MCF 10A (cell line): Measurements from ENCODE around the gene NBEAL2. TPM values are rescaled to one million over a fixed set of nuclear protein-coding genes. Genes with fewer than 3 reads are reported as not detected.

ENCODE experiments used
- BruUV-seq: library from RNA; stranded (reverse); fragments of 400-500 nt; replicated peaks from 2 replicates; lab custom pipeline; 2021; lab: Mats Ljungman, UMichigan
- CTCF ChIA-PET: fragments of 300-600 bp; sonication (Branson Sonifier 250); formaldehyde crosslinking; extraction: SDS; loops from one replicate; lab custom pipeline; 2021; ENCODE audit warnings: antibody characterized with exemption, inconsistent platforms; lab: Yijun Ruan, JAX
- POLR2A ChIA-PET: fragments of 300-600, 350-650 bp; sonication (Branson Sonifier 250); formaldehyde crosslinking; extraction: SDS; loops from one replicate; lab custom pipeline; 2020; ENCODE audit warnings: antibody characterized with exemption, inconsistent platforms; lab: Yijun Ruan, JAX
- DNase-seq: peaks from one replicate; pipeline ENCODE4 v3.0.0-alpha.2; 2018; ENCODE audit not compliant: unreplicated experiment
- H3K27ac Mint-ChIP-seq: one replicate; pipeline ENCODE4 v1.8.0; 2022; ENCODE audit warnings: mild to moderate bottlenecking, low read depth, mixed read lengths; ENCODE audit not compliant: unreplicated experiment
- H3K27me3 Mint-ChIP-seq: one replicate; pipeline ENCODE4 v1.8.0; 2022; ENCODE audit warnings: mixed read lengths; ENCODE audit not compliant: insufficient read depth, unreplicated experiment
- H3K36me3 Mint-ChIP-seq: one replicate; pipeline ENCODE4 v1.8.0; 2022; ENCODE audit warnings: mild to moderate bottlenecking, moderate library complexity, mixed read lengths; ENCODE audit not compliant: insufficient read depth, unreplicated experiment
- H3K4me1 Mint-ChIP-seq: one replicate; pipeline ENCODE4 v1.8.0; 2022; ENCODE audit warnings: mixed read lengths; ENCODE audit not compliant: insufficient read depth, unreplicated experiment
- H3K4me3 Mint-ChIP-seq: one replicate; pipeline ENCODE4 v1.8.0; 2022; ENCODE audit warnings: mild to moderate bottlenecking, moderate library complexity, mixed read lengths; ENCODE audit not compliant: unreplicated experiment
- H3K9me3 Mint-ChIP-seq: one replicate; pipeline ENCODE4 v1.8.0; 2022; ENCODE audit warnings: mixed read lengths; ENCODE audit not compliant: unreplicated experiment
- intact Hi-C: fragments of 100-400 bp; cut with micrococcal nuclease; formaldehyde crosslinking; loops from 2 replicates; pipeline ENCODE4 v1.14.1; 2022
- total RNA-seq: library from RNA; stranded (reverse); gene quantifications from 2 replicates; pipeline ENCODE4 v1.2.3, GENCODE V29; 2022
- TF ChIP-seq, protein P1 (sequence below): fragments of 200-600 bp; IDR thresholded peaks from one replicate; pipeline ENCODE4 v1.8.0; 2022; ENCODE audit warnings: antibody characterized with exemption, mild to moderate bottlenecking; ENCODE audit not compliant: unreplicated experiment

NBEAL2 gene
- total RNA-seq, 1 experiment from 2014 or later, result 14.2 TPM

DNA sequence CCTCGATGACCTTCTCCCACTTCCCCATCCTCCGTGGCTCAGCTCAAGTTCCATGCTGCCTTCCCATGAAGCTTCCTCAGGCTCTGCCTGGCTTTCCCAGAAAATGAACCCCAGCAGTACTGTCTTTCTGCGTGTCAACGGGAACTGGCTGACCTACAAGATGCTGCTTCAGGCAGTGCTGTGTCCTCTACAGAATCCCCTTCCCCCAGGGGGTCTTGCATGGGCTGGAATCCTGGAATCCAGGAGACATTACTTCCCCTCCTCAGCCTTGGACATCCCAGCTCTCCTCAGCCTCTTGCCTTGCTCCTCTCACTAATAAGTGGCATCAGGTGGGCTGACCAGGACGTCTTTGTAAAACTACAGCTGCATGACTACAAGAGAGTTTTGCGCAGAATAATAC, 8.3 kb upstream of the NBEAL2 start:
- no peak for DNase-seq
- intact Hi-C loops, result no loop called here
- H3K4me1 Mint-ChIP-seq, result peaks cover 40% of the 10 kb centered on the region
- peaks cover 56% of the 10 kb centered on the region for H3K36me3 Mint-ChIP-seq
- peak overlapping the region; percentile 7 for H3K27ac Mint-ChIP-seq
- no peak overlapping the region for H3K4me3 Mint-ChIP-seq
- no TSS peak for BruUV-seq
- CTCF ChIA-PET, result no interaction called here
- no peaks in the 10 kb centered on the region for H3K27me3 Mint-ChIP-seq
- H3K9me3 Mint-ChIP-seq, result no peaks in the 10 kb centered on the region
- TF ChIP-seq, protein P1, sequence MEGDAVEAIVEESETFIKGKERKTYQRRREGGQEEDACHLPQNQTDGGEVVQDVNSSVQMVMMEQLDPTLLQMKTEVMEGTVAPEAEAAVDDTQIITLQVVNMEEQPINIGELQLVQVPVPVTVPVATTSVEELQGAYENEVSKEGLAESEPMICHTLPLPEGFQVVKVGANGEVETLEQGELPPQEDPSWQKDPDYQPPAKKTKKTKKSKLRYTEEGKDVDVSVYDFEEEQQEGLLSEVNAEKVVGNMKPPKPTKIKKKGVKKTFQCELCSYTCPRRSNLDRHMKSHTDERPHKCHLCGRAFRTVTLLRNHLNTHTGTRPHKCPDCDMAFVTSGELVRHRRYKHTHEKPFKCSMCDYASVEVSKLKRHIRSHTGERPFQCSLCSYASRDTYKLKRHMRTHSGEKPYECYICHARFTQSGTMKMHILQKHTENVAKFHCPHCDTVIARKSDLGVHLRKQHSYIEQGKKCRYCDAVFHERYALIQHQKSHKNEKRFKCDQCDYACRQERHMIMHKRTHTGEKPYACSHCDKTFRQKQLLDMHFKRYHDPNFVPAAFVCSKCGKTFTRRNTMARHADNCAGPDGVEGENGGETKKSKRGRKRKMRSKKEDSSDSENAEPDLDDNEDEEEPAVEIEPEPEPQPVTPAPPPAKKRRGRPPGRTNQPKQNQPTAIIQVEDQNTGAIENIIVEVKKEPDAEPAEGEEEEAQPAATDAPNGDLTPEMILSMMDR, result no peak
- POLR2A ChIA-PET, result no interaction called here

DNA sequence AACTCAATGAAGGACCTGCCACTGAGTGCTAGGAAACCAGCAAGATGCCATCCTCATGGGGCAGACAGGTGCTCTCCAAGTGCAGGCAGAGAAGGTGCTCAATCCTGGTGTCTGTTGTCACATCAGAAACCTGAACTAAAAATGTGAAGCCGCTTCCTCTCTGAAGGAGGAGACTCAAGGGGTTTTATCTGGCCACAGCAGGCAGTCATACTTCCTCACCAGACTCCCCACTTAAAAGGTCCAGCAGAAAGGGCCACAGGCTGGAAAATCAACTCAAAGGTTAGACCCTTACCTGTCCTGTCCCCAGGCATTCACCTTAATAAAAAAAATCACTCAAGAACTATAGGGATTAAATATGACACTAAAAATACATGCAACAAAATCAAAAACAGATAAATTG, 7.7 kb upstream of the NBEAL2 start:
- ChIA-PET POLR2A (no interaction called here), CTCF (no interaction called here)
- peaks cover 37% of the 10 kb centered on the region for H3K4me1 Mint-ChIP-seq
- no peak overlapping the region for H3K27ac Mint-ChIP-seq
- peaks cover 56% of the 10 kb centered on the region for H3K36me3 Mint-ChIP-seq
- no peak for DNase-seq
- BruUV-seq, result no TSS peak
- H3K9me3 Mint-ChIP-seq, result no peaks in the 10 kb centered on the region
- no peaks in the 10 kb centered on the region for H3K27me3 Mint-ChIP-seq
- intact Hi-C loops, result no loop called here
- no peak overlapping the region for H3K4me3 Mint-ChIP-seq
- TF ChIP-seq, protein P1, result no peak

- H3K9me3 Mint-ChIP-seq, result no peaks in the 10 kb centered on the region
- TF ChIP-seq, protein P1, result no peak
Observed at GRCh38 chr3:46972396-46972795, 7.1 kb upstream of the NBEAL2 start.

DNA sequence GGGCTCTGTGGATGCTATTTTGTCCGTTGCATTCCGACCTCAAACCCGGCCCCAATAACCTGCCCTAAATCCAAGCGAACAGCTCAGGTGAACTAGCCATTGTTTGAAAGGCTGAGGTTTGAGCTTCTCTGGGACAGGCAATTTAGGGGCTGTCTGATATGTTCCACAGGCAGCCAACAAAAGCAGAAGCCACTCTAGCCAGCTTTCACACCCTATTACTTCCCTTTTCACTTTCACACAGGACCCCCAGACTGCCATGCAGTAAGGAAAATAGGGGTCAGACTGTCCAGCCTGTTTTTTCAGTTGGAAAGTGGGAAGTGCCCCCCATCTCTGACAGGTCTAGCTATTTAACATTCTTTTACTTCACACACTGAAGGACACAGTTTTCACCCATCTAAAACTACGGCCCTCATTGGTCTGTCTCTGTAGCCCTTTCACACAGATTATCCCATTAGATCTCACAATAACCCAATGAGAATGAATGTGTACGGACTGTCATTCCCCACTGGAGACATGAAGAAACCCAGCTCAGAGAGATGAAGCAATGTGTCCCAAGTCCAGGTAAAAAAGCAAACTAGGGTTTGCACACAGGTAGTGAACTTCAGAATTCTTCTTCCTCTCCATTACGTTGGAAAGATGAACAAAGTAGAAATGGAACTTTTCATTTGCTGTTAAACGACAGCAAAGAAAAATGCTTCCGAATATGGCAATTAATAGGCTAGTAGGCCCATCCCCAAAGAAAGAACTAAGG, 4.9 kb upstream of the NBEAL2 start:
- Mint-ChIP-seq H3K4me3 (peak overlapping the region; percentile 97), H3K36me3 (peaks cover 54% of the 10 kb centered on the region), H3K27ac (no peak overlapping the region), H3K9me3 (no peaks in the 10 kb centered on the region), H3K4me1 (peaks cover 38% of the 10 kb centered on the region), H3K27me3 (no peaks in the 10 kb centered on the region)
- ChIA-PET POLR2A (interaction anchor here (1.1 to 3.2 kb wide), 4 partner anchors 27 to 282 kb away, joined by 3 to 32 read pairs (median 13); partner anchors contain the start of gene ALS2CL), CTCF (interaction anchor here (0.6 to 1.8 kb wide), 3 partner anchors 9 to 489 kb away, joined by 3 to 5 read pairs (median 5); no protein-coding TSS in a partner anchor)
- no TSS peak for BruUV-seq
- intact Hi-C loops, result no loop called here
- no peak for DNase-seq
- TF ChIP-seq, protein P1, result no peak

More at GRCh38 chr3:46972396-46972795, 7.1 kb upstream of the NBEAL2 start:
- Mint-ChIP-seq H3K4me3 (no peak overlapping the region), H3K4me1 (peaks cover 32% of the 10 kb centered on the region), H3K27me3 (no peaks in the 10 kb centered on the region), H3K36me3 (peaks cover 54% of the 10 kb centered on the region), H3K27ac (no peak overlapping the region)
- intact Hi-C loops, result no loop called here
- TSS peak; percentile 1 for BruUV-seq
- CTCF ChIA-PET, result no interaction called here
- POLR2A ChIA-PET, result no interaction called here
- DNase-seq, result no peak
